Body of pancreas (tissue), 4 donors: ENCODE data around the gene LRRN4. TPM values are rescaled to one million over a fixed set of nuclear protein-coding genes. Genes with fewer than 3 reads are reported as not detected.

Source experiments
- ATAC-seq: fragments of 150-250 bp; one replicate; pipeline ENCODE4 v1.9.1; 2016
- DNase-seq, 4 donors: peaks; one replicate each; pipeline ENCODE4 v3.0.0-alpha.2; 2019
- H3K27ac ChIP-seq, 4 donors: fragments of 200-600 bp; sonication (generic); 1 replicate in 3 of 4; 2 replicates in 1 of 4; pipeline versions ENCODE4 v1.5.1 to v1.6.1; 2016 to 2019; ENCODE audit warnings: mild to moderate bottlenecking in 1 of 4, mixed read lengths in 1 of 4, moderate library complexity in 1 of 4
- H3K27me3 ChIP-seq, 2 donors: fragments of 200-600 bp; sonication (generic); one replicate each; pipeline ENCODE4 v1.6.0; 2016; ENCODE audit warnings: mild to moderate bottlenecking in 1 of 2
- H3K36me3 ChIP-seq, 2 donors: fragments of 200-600 bp; sonication (generic); replicated peaks in 1 of 2; 2 replicates each; pipeline ENCODE4 v1.5.1; 2016; ENCODE audit warnings: low read depth in 2 of 2; ENCODE audit not compliant: insufficient read depth in 1 of 2
- H3K4me1 ChIP-seq: fragments of 200-600 bp; sonication (generic); one replicate; pipeline ENCODE4 v1.6.0; 2016
- H3K4me3 ChIP-seq, 2 donors: fragments of 200-600 bp; sonication (generic); 1 replicate in 1 of 2; 2 replicates in 1 of 2; pipeline ENCODE4 v1.5.1; 2016 to 2019
- H3K9me3 ChIP-seq, 3 donors: fragments of 200-600 bp; sonication (generic); 1 replicate in 2 of 3; 2 replicates in 1 of 3; pipeline ENCODE4 v1.5.1; 2016
- POLR2A ChIP-seq, 3 donors: fragments of 450-650 bp; IDR thresholded peaks; one replicate each; pipeline ENCODE4 v1.6.1; 2016; ENCODE audit warnings: antibody characterized with exemption in 3 of 3, mild to moderate bottlenecking in 2 of 3
- WGBS, 2 donors: methylation state at CpG; one replicate each; pipeline ENCODE4 v1.1.5; 2017; 5-methylcytosine and 5-hydroxymethylcytosine counted together
- intact Hi-C: fragments of 100-400 bp; cut with DNase I; formaldehyde crosslinking; loops from one replicate; pipeline ENCODE4 v1.15.1; 2023
- total RNA-seq, 2 donors: library from RNA; depleted of rRNA; stranded (reverse); fragments of >200 nt; gene quantifications; one replicate each; pipeline ENCODE4 v1.1.0, GENCODE V29; 2016
- TF ChIP-seq, protein P1 (sequence below), 7 experiments: fragments of 450-650 bp in 4 of 7; fragments of 200-600 bp in 3 of 7; sonication (generic) in 3 of 7; IDR thresholded peaks; one replicate each; pipeline ENCODE4 v1.5.1; 2016 to 2019; ENCODE audit warnings: antibody characterized with exemption in 7 of 7

LRRN4 gene
- total RNA-seq, 2 donors from 2014 or later, result 10.9 to 11.2 TPM

- H3K36me3 ChIP-seq, result no peaks in the 10 kb centered on the region
- H3K9me3 ChIP-seq, result no peaks in the 10 kb centered on the region
- WGBS, 2 donors, result 79 to 88% methylated on average over 3 of the region's 3 CpGs
- TF ChIP-seq POLR2A (IDR thresholded peaks at IDR 0.05), result no peak
- TF ChIP-seq, protein P1, sequence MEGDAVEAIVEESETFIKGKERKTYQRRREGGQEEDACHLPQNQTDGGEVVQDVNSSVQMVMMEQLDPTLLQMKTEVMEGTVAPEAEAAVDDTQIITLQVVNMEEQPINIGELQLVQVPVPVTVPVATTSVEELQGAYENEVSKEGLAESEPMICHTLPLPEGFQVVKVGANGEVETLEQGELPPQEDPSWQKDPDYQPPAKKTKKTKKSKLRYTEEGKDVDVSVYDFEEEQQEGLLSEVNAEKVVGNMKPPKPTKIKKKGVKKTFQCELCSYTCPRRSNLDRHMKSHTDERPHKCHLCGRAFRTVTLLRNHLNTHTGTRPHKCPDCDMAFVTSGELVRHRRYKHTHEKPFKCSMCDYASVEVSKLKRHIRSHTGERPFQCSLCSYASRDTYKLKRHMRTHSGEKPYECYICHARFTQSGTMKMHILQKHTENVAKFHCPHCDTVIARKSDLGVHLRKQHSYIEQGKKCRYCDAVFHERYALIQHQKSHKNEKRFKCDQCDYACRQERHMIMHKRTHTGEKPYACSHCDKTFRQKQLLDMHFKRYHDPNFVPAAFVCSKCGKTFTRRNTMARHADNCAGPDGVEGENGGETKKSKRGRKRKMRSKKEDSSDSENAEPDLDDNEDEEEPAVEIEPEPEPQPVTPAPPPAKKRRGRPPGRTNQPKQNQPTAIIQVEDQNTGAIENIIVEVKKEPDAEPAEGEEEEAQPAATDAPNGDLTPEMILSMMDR (IDR thresholded peaks at IDR 0.05), result no peak
- peaks cover 10% of the 10 kb centered on the region for H3K4me1 ChIP-seq
- ATAC-seq (no peak), DNase-seq (no peak)
- H3K27ac ChIP-seq, result no peak overlapping the region
- H3K27me3 ChIP-seq, result no peaks in the 10 kb centered on the region
- intact Hi-C loops, result no loop called here
- H3K4me3 ChIP-seq, result no peak overlapping the region
These were observed 27.8 kb downstream of the LRRN4 start for GRCh38 chr20:6026051-6026450.

DNA sequence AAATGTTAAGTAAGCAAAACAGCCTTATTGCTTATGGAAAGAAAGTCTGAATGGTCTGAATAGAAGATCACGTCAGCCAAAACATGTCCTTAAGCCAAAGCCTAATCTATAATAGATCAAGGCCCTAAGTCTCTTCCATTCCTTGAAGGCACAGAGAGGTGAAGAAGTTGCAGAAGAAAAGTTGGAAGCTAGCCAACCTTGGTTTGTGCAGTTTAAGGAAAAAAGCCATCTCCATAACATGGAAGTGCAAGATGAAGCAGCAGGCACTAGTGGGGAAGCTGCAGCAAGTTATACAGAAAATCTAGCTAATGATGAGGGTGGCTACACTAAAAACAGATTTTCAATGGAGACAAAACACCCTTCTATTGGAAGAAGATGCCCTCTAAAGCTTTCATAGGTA, 29.1 kb downstream of the LRRN4 start:
- Histone ChIP-seq H3K27me3 (no peaks in the 10 kb centered on the region), H3K4me3 (no peak overlapping the region), H3K27ac (no peak overlapping the region), H3K4me1 (peaks cover 10% of the 10 kb centered on the region), H3K9me3 (no peaks in the 10 kb centered on the region), H3K36me3 (no peaks in the 10 kb centered on the region)
- intact Hi-C loops, result no loop called here
- ATAC-seq, result no peak
- no peak for DNase-seq
- no peak for TF ChIP-seq POLR2A (IDR thresholded peaks at IDR 0.05)
- TF ChIP-seq, protein P1 (IDR thresholded peaks at IDR 0.05), result no peak
- 88 to 100% methylated on average over 1 of the region's 1 CpG for WGBS, 2 donors

DNA sequence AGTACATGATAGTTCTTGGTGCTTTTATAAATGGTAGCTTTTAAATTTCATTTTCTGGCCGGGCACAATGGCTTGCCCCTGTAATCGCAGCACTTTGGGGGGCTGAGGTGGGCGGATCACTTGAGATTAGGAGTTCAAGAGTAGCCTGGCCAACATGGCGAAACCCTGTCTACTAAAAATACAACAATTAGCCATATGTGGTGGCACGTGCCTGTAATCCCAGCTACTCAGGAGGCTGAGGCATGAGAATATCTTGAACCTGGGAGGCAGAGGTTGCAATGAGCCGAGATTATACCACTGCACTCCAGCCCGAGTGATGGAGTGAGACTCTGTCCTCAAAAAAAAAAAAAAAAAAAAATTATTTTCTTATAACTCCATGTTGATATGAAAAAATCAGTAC, 36.0 kb downstream of the LRRN4 start:
- no peak overlapping the region for H3K4me3 ChIP-seq
- H3K36me3 ChIP-seq, result peaks cover 0 to 3% of the 10 kb centered on the region in 2 donors
- TF ChIP-seq, protein P1 (IDR thresholded peaks at IDR 0.05), result no peak
- TF ChIP-seq POLR2A (IDR thresholded peaks at IDR 0.05), result no peak
- DNase-seq (no peak), ATAC-seq (no peak)
- no peaks in the 10 kb centered on the region for H3K4me1 ChIP-seq
- H3K27ac ChIP-seq, result no peak overlapping the region
- 87 to 95% methylated on average over 7 of the region's 7 CpGs for WGBS, 2 donors
- intact Hi-C loops, result no loop called here
- no peaks in the 10 kb centered on the region for H3K27me3 ChIP-seq
- H3K9me3 ChIP-seq, result no peaks in the 10 kb centered on the region

- H3K4me3 ChIP-seq, result no peak overlapping the region
- ATAC-seq (no peak), DNase-seq (no peak)
- intact Hi-C loops, result no loop called here
- H3K9me3 ChIP-seq, result no peaks in the 10 kb centered on the region
- no peak for TF ChIP-seq POLR2A (IDR thresholded peaks at IDR 0.05)
- TF ChIP-seq, protein P1 (IDR thresholded peaks at IDR 0.05), result no peak
- peaks cover 0 to 5% of the 10 kb centered on the region in 2 donors for H3K36me3 ChIP-seq
- no peak overlapping the region for H3K27ac ChIP-seq
- H3K4me1 ChIP-seq, result no peaks in the 10 kb centered on the region
- no peaks in the 10 kb centered on the region for H3K27me3 ChIP-seq
These were observed 36.4 kb downstream of the LRRN4 start for GRCh38 chr20:6017467-6017866.

GRCh38 chr20:6014957-6015356, 38.9 kb downstream of the LRRN4 start:
- Histone ChIP-seq H3K27me3 (no peaks in the 10 kb centered on the region), H3K4me3 (no peak overlapping the region), H3K27ac (no peak overlapping the region), H3K9me3 (no peaks in the 10 kb centered on the region), H3K36me3 (peaks cover 0 to 15% of the 10 kb centered on the region in 2 donors), H3K4me1 (no peaks in the 10 kb centered on the region)
- ATAC-seq (no peak), DNase-seq (no peak)
- intact Hi-C loops, result no loop called here
- 85 to 88% methylated on average over 4 of the region's 4 CpGs for WGBS, 2 donors
- no peak for TF ChIP-seq POLR2A (IDR thresholded peaks at IDR 0.05)
